GM12878 (cell line): ENCODE measurements around the gene RET. TPM values are rescaled to one million over a fixed set of nuclear protein-coding genes. Genes with fewer than 3 reads are reported as not detected.

Experiments
- ATAC-seq: fragments of 200-7000 bp; cut with Tn5 transposase; 3 replicates; pipeline ENCODE4 v1.9.1; 2020; ENCODE audit warnings: mild to moderate bottlenecking, moderate library complexity
- BruUV-seq: library from RNA; stranded (reverse); fragments of 400-500 nt; replicated peaks from 2 replicates; lab custom pipeline; 2021; lab: Mats Ljungman, UMichigan
- CTCF ChIA-PET: fragments of 300-600 bp; sonication (Branson Sonifier 250); formaldehyde crosslinking; extraction: SDS; loops from one replicate; lab custom pipeline; 2021; ENCODE audit warnings: inconsistent platforms; lab: Yijun Ruan, JAX
- POLR2A ChIA-PET: fragments of 350-600 bp; formaldehyde crosslinking; extraction: SDS; loops from one replicate; lab custom pipeline; 2021; ENCODE audit warnings: inconsistent platforms; lab: Charles Lee
- RAD21 ChIA-PET: fragments of 300-600 bp; sonication (Branson Sonifier 250); formaldehyde crosslinking; loops from one replicate; lab custom pipeline; 2023; ENCODE audit warnings: antibody characterized with exemption; ENCODE audit not compliant: unreplicated experiment; lab: Charles Lee
- SMC1A ChIA-PET: fragments of 300-600 bp; sonication (Branson Sonifier 250); formaldehyde crosslinking; loops from one replicate; lab custom pipeline; 2023; ENCODE audit not compliant: unreplicated experiment, uncharacterized antibody; lab: Charles Lee
- DNase-seq: peaks from one replicate; pipeline ENCODE4 v3.0.0-alpha.2; 2011; ENCODE audit warnings: low read depth, low spot score
- FAIRE-seq: peaks from 3 replicates; lab custom pipeline; 2011; peaks lifted over from hg19 to GRCh38; lab: Jason Lieb, UNC
- H2AFZ ChIP-seq: 2 replicates; pipeline ENCODE4 v1.6.0; 2011; ENCODE audit warnings: low read depth, low read length, control low read depth; ENCODE audit not compliant: control insufficient read depth
- H3K27ac ChIP-seq: 2 replicates; pipeline ENCODE4 v1.5.1; 2011; ENCODE audit warnings: control low read depth; ENCODE audit not compliant: control insufficient read depth, insufficient read depth
- H3K27me3 ChIP-seq, 2 experiments: replicated peaks in 1 of 2; 2 replicates each; pipeline versions ENCODE4 v1.6.0 to v1.6.1; 2011; ENCODE audit warnings: low read length in 1 of 2; ENCODE audit not compliant: control insufficient read depth in 2 of 2, insufficient read depth in 2 of 2
- H3K36me3 ChIP-seq, 2 experiments: 2 replicates each; pipeline ENCODE4 v1.5.1; 2011; ENCODE audit warnings: low read length in 1 of 2; ENCODE audit not compliant: control insufficient read depth in 2 of 2, insufficient read depth in 2 of 2
- H3K4me1 ChIP-seq: 2 replicates; pipeline ENCODE4 v1.6.1; 2011; ENCODE audit warnings: mild to moderate bottlenecking, low read length, moderate library complexity, mixed read lengths; ENCODE audit not compliant: control insufficient read depth, insufficient read depth
- H3K4me2 ChIP-seq: 2 replicates; pipeline ENCODE4 v1.6.0; 2011; ENCODE audit warnings: control low read depth; ENCODE audit not compliant: control insufficient read depth, insufficient read depth
- H3K4me3 ChIP-seq: fragments of 200-600 bp; sonication (generic); 2 replicates; pipeline ENCODE4 v1.5.1; 2016
- H3K79me2 ChIP-seq: 2 replicates; pipeline ENCODE4 v1.6.0; 2011; ENCODE audit warnings: low read length; ENCODE audit not compliant: control insufficient read depth, insufficient read depth
- H3K9ac ChIP-seq: 2 replicates; pipeline ENCODE4 v1.8.0; 2011; ENCODE audit warnings: low read length, control low read depth, mixed read lengths; ENCODE audit not compliant: control insufficient read depth, insufficient read depth
- H3K9me3 ChIP-seq: replicated peaks from 3 replicates; pipeline ENCODE4 v1.5.1; 2011; ENCODE audit warnings: mild to moderate bottlenecking, low read length; ENCODE audit not compliant: control insufficient read depth, insufficient read depth
- H4K20me1 ChIP-seq: 2 replicates; pipeline ENCODE4 v1.6.0; 2011; ENCODE audit not compliant: control insufficient read depth, insufficient read depth
- EED ChIP-seq: sonication (generic); IDR thresholded peaks from 2 replicates; pipeline ENCODE4 v1.6.1; 2016; ENCODE audit warnings: antibody characterized with exemption, low read depth
- MYB ChIP-seq: fragments of 150-350 bp; IDR thresholded peaks from 2 replicates; pipeline ENCODE4 v1.6.1; 2014; ENCODE audit warnings: mild to moderate bottlenecking, low read depth, low read length, borderline replicate concordance
- NR2C1 ChIP-seq: fragments of 450-650 bp; IDR thresholded peaks from 2 replicates; pipeline ENCODE4 v1.6.1; 2017; ENCODE audit warnings: antibody characterized with exemption, mild to moderate bottlenecking, moderate library complexity
- PAX5 ChIP-seq: IDR thresholded peaks from 2 replicates; pipeline ENCODE4 v1.6.1; 2011; ENCODE audit warnings: low read depth, low read length, borderline replicate concordance
- POLR2AphosphoS2 ChIP-seq: IDR thresholded peaks from 2 replicates; pipeline ENCODE4 v1.6.1; 2011; ENCODE audit warnings: low read depth, mild to moderate bottlenecking, low read length, improper control_type of control experiment, moderate library complexity
- SMAD5 ChIP-seq: IDR thresholded peaks from 2 replicates; pipeline ENCODE4 v1.6.1; 2016; ENCODE audit warnings: antibody characterized with exemption, low read depth
- SREBF1 ChIP-seq: IDR thresholded peaks from 2 replicates; pipeline ENCODE4 v1.6.1; 2012; ENCODE audit warnings: mild to moderate bottlenecking, low read length
- STAT1 ChIP-seq: fragments of 450-650 bp; conservative IDR thresholded peaks from 2 replicates; pipeline ENCODE4 v1.6.1; 2014; ENCODE audit warnings: antibody characterized with exemption, mild to moderate bottlenecking
- WGBS: methylation state at CpG from one replicate; pipeline ENCODE4 v1.1.6; 2016; ENCODE audit warnings: low lambda C conversion rate; ENCODE audit not compliant: insufficient replicate concordance, insufficient coverage; ENCODE audit errors: missing lambda C conversion rate; 5-methylcytosine and 5-hydroxymethylcytosine counted together
- in situ Hi-C: fragments of 300-500 bp; cut with MboI; formaldehyde crosslinking; loops from 9 replicates; pipeline ENCODE4 v1.14.3; 2018; ENCODE audit warnings: mixed read lengths
- intact Hi-C: fragments of 100-400 bp; cut with micrococcal nuclease; formaldehyde crosslinking; loops from one replicate; pipeline ENCODE4 v1.14.2; 2022; ENCODE audit not compliant: unreplicated experiment
- polyA plus RNA-seq, 11 experiments: library from polyadenylated mRNA; depleted of rRNA in 4 of 11; unstranded in 6 of 11; stranded (reverse) in 5 of 11; fragments of >200 nt; fragmentation: Nextera tagmentation in 4 of 11; fragmentation: Illumina TruSeq in 1 of 11; extraction: Ambion mirVana in 4 of 11; extraction: Trizol in 1 of 11; gene quantifications; 1 replicate in 1 of 11; 2 replicates in 10 of 11; pipeline versions ENCODE4 v1.2.1 to v1.2.3, GENCODE V29; 2011 to 2016; ENCODE audit warnings: inconsistent platforms in 2 of 11, missing spikeins in 2 of 11, low read depth in 1 of 11
- total RNA-seq, 4 experiments: library from RNA; depleted of rRNA in 3 of 4; stranded (reverse); fragments of >200 nt in 3 of 4; fragmentation: Illumina TruSeq in 1 of 4; extraction: Trizol in 1 of 4; gene quantifications; 2 replicates each; pipeline versions ENCODE4 v1.2.1 to v1.2.3, GENCODE V29; 2013 to 2021
- TF ChIP-seq, protein P1 (sequence below): fragments of 450-650 bp; IDR thresholded peaks from 2 replicates; pipeline ENCODE4 v1.6.1; 2016; ENCODE audit warnings: mild to moderate bottlenecking
- TF ChIP-seq, protein P2 (sequence below): fragments of 450-650 bp; IDR thresholded peaks from 2 replicates; pipeline ENCODE4 v1.6.1; 2016; ENCODE audit warnings: mild to moderate bottlenecking
- TF ChIP-seq, protein P3 (sequence below): fragments of 450-650 bp; IDR thresholded peaks from 2 replicates; pipeline ENCODE4 v1.6.1; 2018; ENCODE audit warnings: borderline replicate concordance, mild to moderate bottlenecking; ENCODE audit not compliant: partially characterized antibody
- TF ChIP-seq, protein P4 (sequence below): IDR thresholded peaks from 2 replicates; pipeline ENCODE4 v1.6.1; 2011; ENCODE audit warnings: low read depth, mild to moderate bottlenecking, low read length, moderate library complexity, borderline replicate concordance; ENCODE audit errors: extremely low read depth
- TF ChIP-seq, protein P5 (sequence below): fragments of 150-350 bp; IDR thresholded peaks from 2 replicates; pipeline ENCODE4 v1.6.1; 2016; ENCODE audit warnings: low read depth, low read length

The RET gene
- total and polyA plus RNA-seq, 10 of the 15 experiments (the other 5 are each of a cell fraction or from before 2014, with no cell fraction given), result not detected

DNA sequence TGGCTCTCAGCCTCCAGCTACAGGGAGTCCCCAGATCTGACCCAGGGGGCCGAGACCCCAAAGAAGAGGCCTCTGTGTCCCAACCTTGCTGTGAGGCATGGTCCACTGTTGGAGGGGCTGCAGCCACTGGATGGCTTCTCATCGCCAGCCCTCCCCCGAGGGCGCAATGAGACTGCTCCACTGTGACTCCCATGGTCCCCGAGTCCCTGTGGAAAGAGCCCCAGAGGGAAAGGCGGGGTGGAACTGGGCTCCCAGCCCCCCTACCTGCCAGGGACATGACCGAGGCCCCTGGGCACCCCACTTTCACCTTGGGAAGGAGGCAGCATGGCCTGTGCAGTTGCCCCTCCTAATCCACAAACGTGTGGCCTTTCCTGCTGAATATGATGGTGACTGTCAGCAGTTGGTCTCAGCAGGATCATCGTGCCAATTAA lies 33.5 kb upstream of the RET start:
- no peaks in the 10 kb centered on the region for H3K27me3 ChIP-seq
- H3K9ac ChIP-seq, result no peak overlapping the region
- TF ChIP-seq, protein P1, sequence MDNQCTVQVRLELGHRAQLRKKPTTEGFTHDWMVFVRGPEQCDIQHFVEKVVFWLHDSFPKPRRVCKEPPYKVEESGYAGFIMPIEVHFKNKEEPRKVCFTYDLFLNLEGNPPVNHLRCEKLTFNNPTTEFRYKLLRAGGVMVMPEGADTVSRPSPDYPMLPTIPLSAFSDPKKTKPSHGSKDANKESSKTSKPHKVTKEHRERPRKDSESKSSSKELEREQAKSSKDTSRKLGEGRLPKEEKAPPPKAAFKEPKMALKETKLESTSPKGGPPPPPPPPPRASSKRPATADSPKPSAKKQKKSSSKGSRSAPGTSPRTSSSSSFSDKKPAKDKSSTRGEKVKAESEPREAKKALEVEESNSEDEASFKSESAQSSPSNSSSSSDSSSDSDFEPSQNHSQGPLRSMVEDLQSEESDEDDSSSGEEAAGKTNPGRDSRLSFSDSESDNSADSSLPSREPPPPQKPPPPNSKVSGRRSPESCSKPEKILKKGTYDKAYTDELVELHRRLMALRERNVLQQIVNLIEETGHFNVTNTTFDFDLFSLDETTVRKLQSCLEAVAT, result no peak
- TF ChIP-seq, protein P2, sequence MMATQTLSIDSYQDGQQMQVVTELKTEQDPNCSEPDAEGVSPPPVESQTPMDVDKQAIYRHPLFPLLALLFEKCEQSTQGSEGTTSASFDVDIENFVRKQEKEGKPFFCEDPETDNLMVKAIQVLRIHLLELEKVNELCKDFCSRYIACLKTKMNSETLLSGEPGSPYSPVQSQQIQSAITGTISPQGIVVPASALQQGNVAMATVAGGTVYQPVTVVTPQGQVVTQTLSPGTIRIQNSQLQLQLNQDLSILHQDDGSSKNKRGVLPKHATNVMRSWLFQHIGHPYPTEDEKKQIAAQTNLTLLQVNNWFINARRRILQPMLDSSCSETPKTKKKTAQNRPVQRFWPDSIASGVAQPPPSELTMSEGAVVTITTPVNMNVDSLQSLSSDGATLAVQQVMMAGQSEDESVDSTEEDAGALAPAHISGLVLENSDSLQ, result no peak
- TF ChIP-seq PAX5 (no peak), NR2C1 (no peak), SMAD5 (no peak), POLR2AphosphoS2 (no peak), SREBF1 (no peak), EED (no peak), STAT1 (no peak), MYB (no peak)
- TF ChIP-seq, protein P3, sequence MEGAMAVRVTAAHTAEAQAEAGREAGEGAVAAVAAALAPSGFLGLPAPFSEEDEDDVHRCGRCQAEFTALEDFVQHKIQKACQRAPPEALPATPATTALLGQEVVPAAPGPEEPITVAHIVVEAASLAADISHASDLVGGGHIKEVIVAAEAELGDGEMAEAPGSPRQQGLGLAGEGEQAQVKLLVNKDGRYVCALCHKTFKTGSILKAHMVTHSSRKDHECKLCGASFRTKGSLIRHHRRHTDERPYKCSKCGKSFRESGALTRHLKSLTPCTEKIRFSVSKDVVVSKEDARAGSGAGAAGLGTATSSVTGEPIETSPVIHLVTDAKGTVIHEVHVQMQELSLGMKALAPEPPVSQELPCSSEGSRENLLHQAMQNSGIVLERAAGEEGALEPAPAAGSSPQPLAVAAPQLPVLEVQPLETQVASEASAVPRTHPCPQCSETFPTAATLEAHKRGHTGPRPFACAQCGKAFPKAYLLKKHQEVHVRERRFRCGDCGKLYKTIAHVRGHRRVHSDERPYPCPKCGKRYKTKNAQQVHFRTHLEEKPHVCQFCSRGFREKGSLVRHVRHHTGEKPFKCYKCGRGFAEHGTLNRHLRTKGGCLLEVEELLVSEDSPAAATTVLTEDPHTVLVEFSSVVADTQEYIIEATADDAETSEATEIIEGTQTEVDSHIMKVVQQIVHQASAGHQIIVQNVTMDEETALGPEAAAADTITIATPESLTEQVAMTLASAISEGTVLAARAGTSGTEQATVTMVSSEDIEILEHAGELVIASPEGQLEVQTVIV, result no peak
- TF ChIP-seq, protein P4, sequence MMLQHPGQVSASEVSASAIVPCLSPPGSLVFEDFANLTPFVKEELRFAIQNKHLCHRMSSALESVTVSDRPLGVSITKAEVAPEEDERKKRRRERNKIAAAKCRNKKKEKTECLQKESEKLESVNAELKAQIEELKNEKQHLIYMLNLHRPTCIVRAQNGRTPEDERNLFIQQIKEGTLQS, result no peak
- TF ChIP-seq, protein P5, sequence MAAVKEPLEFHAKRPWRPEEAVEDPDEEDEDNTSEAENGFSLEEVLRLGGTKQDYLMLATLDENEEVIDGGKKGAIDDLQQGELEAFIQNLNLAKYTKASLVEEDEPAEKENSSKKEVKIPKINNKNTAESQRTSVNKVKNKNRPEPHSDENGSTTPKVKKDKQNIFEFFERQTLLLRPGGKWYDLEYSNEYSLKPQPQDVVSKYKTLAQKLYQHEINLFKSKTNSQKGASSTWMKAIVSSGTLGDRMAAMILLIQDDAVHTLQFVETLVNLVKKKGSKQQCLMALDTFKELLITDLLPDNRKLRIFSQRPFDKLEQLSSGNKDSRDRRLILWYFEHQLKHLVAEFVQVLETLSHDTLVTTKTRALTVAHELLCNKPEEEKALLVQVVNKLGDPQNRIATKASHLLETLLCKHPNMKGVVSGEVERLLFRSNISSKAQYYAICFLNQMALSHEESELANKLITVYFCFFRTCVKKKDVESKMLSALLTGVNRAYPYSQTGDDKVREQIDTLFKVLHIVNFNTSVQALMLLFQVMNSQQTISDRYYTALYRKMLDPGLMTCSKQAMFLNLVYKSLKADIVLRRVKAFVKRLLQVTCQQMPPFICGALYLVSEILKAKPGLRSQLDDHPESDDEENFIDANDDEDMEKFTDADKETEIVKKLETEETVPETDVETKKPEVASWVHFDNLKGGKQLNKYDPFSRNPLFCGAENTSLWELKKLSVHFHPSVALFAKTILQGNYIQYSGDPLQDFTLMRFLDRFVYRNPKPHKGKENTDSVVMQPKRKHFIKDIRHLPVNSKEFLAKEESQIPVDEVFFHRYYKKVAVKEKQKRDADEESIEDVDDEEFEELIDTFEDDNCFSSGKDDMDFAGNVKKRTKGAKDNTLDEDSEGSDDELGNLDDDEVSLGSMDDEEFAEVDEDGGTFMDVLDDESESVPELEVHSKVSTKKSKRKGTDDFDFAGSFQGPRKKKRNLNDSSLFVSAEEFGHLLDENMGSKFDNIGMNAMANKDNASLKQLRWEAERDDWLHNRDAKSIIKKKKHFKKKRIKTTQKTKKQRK, result no peak
- ChIA-PET CTCF (no interaction called here), POLR2A (no interaction called here), RAD21 (no interaction called here), SMC1A (no interaction called here)
- intact Hi-C loops (no loop called here), in situ Hi-C loops (no loop called here)
- H3K27ac ChIP-seq, result no peak overlapping the region
- H3K9me3 ChIP-seq, result no peaks in the 10 kb centered on the region
- no peak overlapping the region for H3K4me3 ChIP-seq
- H3K36me3 ChIP-seq, result no peaks in the 10 kb centered on the region
- H2AFZ ChIP-seq, result no peak overlapping the region
- H4K20me1 ChIP-seq, result no peaks in the 10 kb centered on the region
- no TSS peak for BruUV-seq
- ATAC-seq, result no peak
- H3K4me2 ChIP-seq, result no peak overlapping the region
- H3K79me2 ChIP-seq, result no peaks in the 10 kb centered on the region
- FAIRE-seq, result no peak
- 28% methylated on average over 9 of the region's 9 CpGs for WGBS
- no peaks in the 10 kb centered on the region for H3K4me1 ChIP-seq
- DNase-seq, result no peak
